CD4-positive, alpha-beta memory T cell (primary cell): ENCODE measurements around the gene PPFIBP2. TPM values are rescaled to one million over a fixed set of nuclear protein-coding genes. Genes with fewer than 3 reads are reported as not detected.
"Not testable (repeated sequence)": the region's sequence is repeated elsewhere in the genome, so short reads cannot be mapped to it uniquely, and the experiment has no call there.

Experiments
- CTCF ChIA-PET: fragments of 350-600 bp; sonication (Branson Sonifier 250); formaldehyde crosslinking; loops from one replicate; lab custom pipeline; 2021; ENCODE audit warnings: inconsistent platforms; ENCODE audit not compliant: partially characterized antibody; lab: Charles Lee
- POLR2A ChIA-PET: fragments of 350-600 bp; sonication (Branson Sonifier 250); formaldehyde crosslinking; loops from one replicate; lab custom pipeline; 2021; ENCODE audit not compliant: partially characterized antibody; lab: Charles Lee
- DNase-seq, 5 donors: peaks; one replicate each; pipeline versions ENCODE4 v3.0.0 to v3.0.0-alpha.2; 2020 to 2022; ENCODE audit warnings: mixed read lengths in 1 of 5
- H3K27ac ChIP-seq: one replicate; pipeline ENCODE4 v1.7.0; 2013; ENCODE audit warnings: low read depth, low read length
- H3K27me3 ChIP-seq: 2 replicates; pipeline ENCODE4 v1.7.0; 2013; ENCODE audit warnings: mild to moderate bottlenecking, low read length, moderate library complexity; ENCODE audit not compliant: insufficient read depth
- H3K36me3 ChIP-seq: 2 replicates; pipeline ENCODE4 v1.7.0; 2013; ENCODE audit warnings: mild to moderate bottlenecking, low read length, moderate library complexity; ENCODE audit not compliant: insufficient read depth
- H3K4me1 ChIP-seq: 2 replicates; pipeline ENCODE4 v1.7.0; 2013; ENCODE audit warnings: mild to moderate bottlenecking, low read length, moderate library complexity; ENCODE audit not compliant: insufficient read depth
- H3K4me3 ChIP-seq, 2 donors: one replicate each; pipeline ENCODE4 v1.7.0; 2013; ENCODE audit warnings: low read length in 2 of 2, mild to moderate bottlenecking in 1 of 2
- H3K9me3 ChIP-seq, 2 donors: one replicate each; pipeline ENCODE4 v1.7.0; 2013; ENCODE audit warnings: low read length in 2 of 2, control low read depth in 1 of 2; ENCODE audit not compliant: control insufficient read depth in 1 of 2
- H3K27ac Mint-ChIP-seq, 7 donors: one replicate each; pipeline ENCODE4 v1.8.0; 2020 to 2021; ENCODE audit warnings: mixed read lengths in 7 of 7, mild to moderate bottlenecking in 6 of 7, inconsistent platforms in 3 of 7, moderate library complexity in 3 of 7
- H3K27me3 Mint-ChIP-seq, 2 donors: one replicate each; pipeline ENCODE4 v1.8.0; 2020 to 2021; ENCODE audit warnings: mixed read lengths in 2 of 2
- H3K36me3 Mint-ChIP-seq, 2 donors: one replicate each; pipeline ENCODE4 v1.8.0; 2020 to 2021; ENCODE audit warnings: mixed read lengths in 2 of 2, inconsistent platforms in 1 of 2, mild to moderate bottlenecking in 1 of 2
- H3K4me1 Mint-ChIP-seq, 4 donors: one replicate each; pipeline ENCODE4 v1.8.0; 2020 to 2021; ENCODE audit warnings: mixed read lengths in 4 of 4, mild to moderate bottlenecking in 1 of 4
- H3K4me3 Mint-ChIP-seq, 8 donors: one replicate each; pipeline ENCODE4 v1.8.0; 2020 to 2021; ENCODE audit warnings: mixed read lengths in 8 of 8, mild to moderate bottlenecking in 7 of 8, moderate library complexity in 6 of 8, inconsistent platforms in 3 of 8
- H3K9me3 Mint-ChIP-seq, 8 donors: one replicate each; pipeline ENCODE4 v1.8.0; 2020 to 2021; ENCODE audit warnings: mixed read lengths in 8 of 8, mild to moderate bottlenecking in 5 of 8, inconsistent platforms in 3 of 8, moderate library complexity in 1 of 8
- intact Hi-C: fragments of 100-400 bp; cut with micrococcal nuclease; formaldehyde crosslinking; loops from one replicate; pipeline ENCODE4 v1.15.1; 2023
- polyA plus RNA-seq, 2 donors: library from polyadenylated mRNA; unstranded; fragments of 300-500 nt; fragmentation: Illumina TruSeq; gene quantifications; one replicate each; pipeline ENCODE4 v1.2.3, GENCODE V29; 2021
- total RNA-seq, 2 experiments: library from RNA; stranded (reverse); gene quantifications; one replicate each; pipeline ENCODE4 v1.2.3, GENCODE V29; 2021

PPFIBP2 gene
- total and polyA plus RNA-seq, 4 experiments from 2014 or later = 4.0 to 22.0 (median 19.0) TPM

DNA sequence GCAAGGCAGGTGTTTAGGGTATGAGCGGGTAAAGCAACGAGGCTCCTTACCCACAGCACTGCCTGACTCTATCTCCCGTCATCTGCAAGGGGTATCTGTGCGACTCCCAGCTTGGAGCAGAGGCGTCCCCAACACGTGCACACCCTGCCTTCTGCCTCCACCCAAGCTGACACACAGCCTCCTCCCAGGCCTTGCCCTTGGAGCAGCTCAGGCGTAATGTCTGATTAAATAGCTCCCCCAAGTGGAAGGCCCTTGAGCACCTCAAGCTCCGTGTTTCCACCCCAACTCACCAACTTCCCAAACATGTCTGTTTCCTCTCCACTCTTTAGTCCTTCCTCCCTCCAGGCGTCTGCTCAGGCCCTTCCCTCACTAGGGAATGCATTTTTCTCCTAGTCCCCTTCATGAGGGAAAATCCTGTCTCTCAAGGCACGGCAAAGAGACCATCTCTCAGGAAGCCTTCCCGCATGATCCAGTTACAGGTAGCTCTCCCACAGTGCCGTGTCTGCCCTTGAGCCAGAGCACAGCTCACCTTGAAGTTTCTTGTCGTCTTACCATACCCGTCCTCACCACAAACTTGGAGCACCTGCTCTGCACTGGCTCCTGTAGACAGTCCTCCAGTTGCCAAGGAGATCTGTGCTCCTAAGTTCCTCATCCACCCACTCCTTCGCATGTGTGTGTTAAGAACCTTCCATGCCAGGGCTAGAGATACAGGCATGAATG is 143.7 kb downstream of the PPFIBP2 start:
- ChIA-PET CTCF (interaction anchor here (0.6 to 2.2 kb wide), 11 partner anchors 8 to 305 kb away, joined by 3 to 18 read pairs (median 3); partner anchors contain the start of gene PPFIBP2), POLR2A (no interaction called here)
- Histone ChIP-seq H3K4me1 (no peaks in the 10 kb centered on the region), H3K27me3 (no peaks in the 10 kb centered on the region), H3K9me3 (no peaks in the 10 kb centered on the region), H3K4me3 (no peak overlapping the region), H3K36me3 (no peaks in the 10 kb centered on the region), H3K27ac (no peak overlapping the region)
- H3K27me3 Mint-ChIP-seq = no peaks in the 10 kb centered on the region
- H3K27ac Mint-ChIP-seq = peak overlapping the region in 2 of 7 donors; percentile 51 to 53
- peaks cover 0 to 2% (median 0%) of the 10 kb centered on the region in 4 donors for H3K4me1 Mint-ChIP-seq
- H3K9me3 Mint-ChIP-seq = no peaks in the 10 kb centered on the region
- H3K36me3 Mint-ChIP-seq = peaks cover 24 to 33% of the 10 kb centered on the region in 2 donors
- DNase-seq = peak in 3 of 5 donors; percentile 13 to 24 (median 19)
- intact Hi-C loops = loop anchor here (2.0 kb wide), 1 partner anchor 145 kb away; the partner anchor contains the start of gene PPFIBP2
- H3K4me3 Mint-ChIP-seq = no peak overlapping the region

DNA sequence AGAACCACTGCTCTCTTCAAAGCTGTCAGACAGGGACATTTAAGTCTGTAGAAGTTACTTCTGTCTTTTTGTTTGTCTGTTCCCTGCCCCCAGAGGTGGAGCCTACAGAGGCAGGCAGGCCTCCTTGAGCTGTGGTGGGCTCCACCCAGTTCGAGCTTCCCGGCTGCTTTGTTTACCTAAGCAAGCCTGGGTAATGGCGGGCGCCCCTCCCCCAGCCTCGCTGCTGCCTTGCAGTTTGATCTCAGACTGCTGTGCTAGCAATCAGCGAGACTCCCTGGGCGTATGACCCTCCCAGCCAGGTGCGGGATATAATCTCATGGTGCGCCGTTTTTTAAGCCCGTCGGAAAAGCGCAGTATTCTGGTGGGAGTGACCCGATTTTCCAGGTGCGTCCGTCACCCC is 149.7 kb downstream of the PPFIBP2 start:
- DNase-seq, H3K27me3 ChIP-seq, H3K9me3 Mint-ChIP-seq, H3K27me3 Mint-ChIP-seq, H3K4me1 Mint-ChIP-seq, H3K36me3 ChIP-seq, H3K4me1 ChIP-seq, H3K36me3 Mint-ChIP-seq, H3K4me3 ChIP-seq, intact Hi-C loops, H3K27ac ChIP-seq, CTCF ChIA-PET, H3K27ac Mint-ChIP-seq, H3K4me3 Mint-ChIP-seq, H3K9me3 ChIP-seq, POLR2A ChIA-PET: not testable (repeated sequence)

DNA sequence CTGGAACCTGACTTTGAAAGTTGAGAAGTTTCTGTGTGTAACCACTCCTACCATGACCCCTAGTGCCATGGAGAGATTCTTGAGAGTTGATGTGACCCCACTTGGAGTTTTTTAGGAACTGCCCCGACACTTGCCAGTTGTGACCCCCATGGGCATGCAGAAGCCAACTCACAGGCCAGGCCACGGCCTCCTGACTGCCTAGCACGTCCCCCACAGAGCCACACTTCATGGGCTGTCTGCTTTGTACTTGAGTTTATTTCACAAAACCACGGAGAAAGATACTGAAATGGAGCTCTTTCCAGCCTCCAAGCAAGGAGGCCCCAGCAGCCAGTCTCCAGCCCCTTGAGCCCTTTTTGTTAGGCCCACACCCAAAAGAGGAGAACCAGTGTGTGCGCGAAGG is 151.1 kb downstream of the PPFIBP2 start:
- Histone ChIP-seq H3K4me1 (no peaks in the 10 kb centered on the region), H3K27me3 (no peaks in the 10 kb centered on the region), H3K4me3 (no peak overlapping the region), H3K27ac (no peak overlapping the region), H3K36me3 (no peaks in the 10 kb centered on the region), H3K9me3 (no peaks in the 10 kb centered on the region)
- ChIA-PET POLR2A (interaction anchor here (2.3 kb wide), 1 partner anchor 150 kb away, joined by 6 read pairs; no protein-coding TSS in a partner anchor), CTCF (interaction anchor here (0.6 to 4.7 kb wide), 8 partner anchors 7 to 853 kb away, joined by 3 to 49 read pairs (median 4); partner anchors contain the start of gene PPFIBP2)
- peaks cover 2 to 9% of the 10 kb centered on the region in 2 donors for H3K36me3 Mint-ChIP-seq
- DNase-seq = no peak
- no peaks in the 10 kb centered on the region for H3K9me3 Mint-ChIP-seq
- intact Hi-C loops = loop anchor here (1.0 kb wide), 3 partner anchors 94 to 223 kb away; partner anchors contain the start of gene PPFIBP2
- H3K4me3 Mint-ChIP-seq = no peak overlapping the region
- peaks cover 0 to 3% (median under 1%) of the 10 kb centered on the region in 4 donors for H3K4me1 Mint-ChIP-seq
- no peak overlapping the region for H3K27ac Mint-ChIP-seq
- peaks cover 0 to 2% of the 10 kb centered on the region in 2 donors for H3K27me3 Mint-ChIP-seq

DNA sequence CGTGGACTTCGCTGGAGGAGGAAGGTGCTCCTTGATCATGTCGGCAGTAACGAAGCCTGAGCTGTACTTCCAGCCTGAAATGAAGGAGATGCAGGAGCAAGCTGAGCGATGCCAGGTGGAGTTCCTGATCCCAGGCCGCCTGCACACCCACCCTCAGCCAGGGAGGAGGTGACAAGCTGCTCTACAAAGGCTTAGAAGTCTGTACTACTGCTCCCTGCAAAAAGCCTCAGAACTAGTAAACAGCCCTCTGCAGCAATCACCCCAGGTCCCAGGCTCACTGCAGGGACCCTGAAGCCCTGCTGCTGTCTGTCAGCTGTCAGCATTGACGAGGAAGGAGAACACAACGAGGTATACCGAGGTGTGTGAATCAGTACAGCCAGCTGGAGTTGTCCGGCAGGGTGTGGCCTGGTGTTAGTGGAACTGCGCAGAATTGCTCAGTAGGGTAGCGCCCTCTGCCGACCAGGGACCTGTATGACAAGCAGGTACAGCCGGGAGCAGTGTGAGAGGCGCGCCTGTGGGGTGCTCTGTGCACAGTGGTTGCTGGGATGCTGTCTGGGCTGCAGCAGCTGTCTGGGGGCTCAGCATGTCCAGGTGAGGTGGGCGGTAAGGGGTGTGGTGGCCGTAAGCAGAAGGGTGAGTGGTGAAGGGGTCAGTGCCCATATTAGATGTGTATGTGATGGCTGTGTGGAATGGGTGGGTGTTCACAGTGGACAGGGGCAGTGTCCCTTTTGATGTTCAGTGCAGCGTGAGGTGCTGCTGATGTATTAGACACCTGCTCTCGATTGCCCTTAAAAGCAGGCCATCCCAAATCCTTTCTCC is 151.9 kb downstream of the PPFIBP2 start:
- Mint-ChIP-seq H3K27ac (no peak overlapping the region), H3K36me3 (peaks cover 2 to 9% of the 10 kb centered on the region in 2 donors)
- POLR2A ChIA-PET = interaction anchor here (2.3 kb wide), 1 partner anchor 151 kb away, joined by 6 read pairs; no protein-coding TSS in a partner anchor

DNA sequence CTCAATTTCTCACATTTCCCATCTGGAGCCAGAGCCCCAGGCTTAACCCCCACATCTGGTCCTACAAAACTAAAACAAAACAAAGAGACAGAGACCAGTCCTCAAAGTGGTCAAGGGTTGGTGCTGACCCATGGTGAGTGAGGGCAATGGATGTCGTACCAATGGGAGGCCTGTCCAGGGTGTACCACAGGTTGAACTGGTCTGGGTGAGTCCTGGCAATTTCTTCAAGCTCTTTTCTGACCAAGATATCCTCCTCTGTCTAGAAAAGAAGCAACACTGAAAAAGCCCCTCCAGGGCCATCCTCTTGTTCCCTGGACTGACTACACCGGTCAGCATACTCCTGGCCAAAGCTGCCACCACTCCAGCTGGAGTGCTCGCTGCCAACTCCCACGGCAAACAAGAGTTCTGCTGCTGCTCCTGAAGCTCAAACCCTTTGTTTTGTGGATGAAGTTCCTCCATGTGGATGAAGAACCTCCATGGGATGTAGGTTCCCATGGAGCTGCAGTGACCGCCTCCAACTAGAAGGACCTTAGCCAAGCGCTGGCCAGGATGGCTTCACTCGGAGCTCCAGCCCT is 152.6 kb downstream of the PPFIBP2 start:
- DNase-seq = no peak
- no peaks in the 10 kb centered on the region for H3K9me3 ChIP-seq
- no peak overlapping the region for H3K4me3 ChIP-seq
- POLR2A ChIA-PET = interaction anchor here (2.3 kb wide), 1 partner anchor 152 kb away, joined by 6 read pairs; no protein-coding TSS in a partner anchor
- Mint-ChIP-seq H3K27ac (no peak overlapping the region), H3K4me3 (no peak overlapping the region), H3K36me3 (peaks cover 2 to 6% of the 10 kb centered on the region in 2 donors), H3K27me3 (peaks cover 4 to 8% of the 10 kb centered on the region in 2 donors), H3K4me1 (peaks cover 0 to 3% (median under 1%) of the 10 kb centered on the region in 4 donors), H3K9me3 (no peaks in the 10 kb centered on the region)
- no peaks in the 10 kb centered on the region for H3K36me3 ChIP-seq
- CTCF ChIA-PET = interaction anchor here (0.8 to 4.7 kb wide), 5 partner anchors 11 to 155 kb away, joined by 3 to 49 read pairs (median 5); partner anchors contain the start of gene PPFIBP2
- intact Hi-C loops = no loop called here
- H3K4me1 ChIP-seq = no peaks in the 10 kb centered on the region
- no peaks in the 10 kb centered on the region for H3K27me3 ChIP-seq
- H3K27ac ChIP-seq = no peak overlapping the region

More for the DNA sequence above, 151.9 kb downstream of the PPFIBP2 start:
- H3K9me3 ChIP-seq = no peaks in the 10 kb centered on the region
- H3K27me3 ChIP-seq = no peaks in the 10 kb centered on the region
- peaks cover 0 to 3% (median under 1%) of the 10 kb centered on the region in 4 donors for H3K4me1 Mint-ChIP-seq
- intact Hi-C loops = loop anchor here (1.0 kb wide), 3 partner anchors 94 to 223 kb away; partner anchors contain the start of gene PPFIBP2
- peaks cover 3 to 5% of the 10 kb centered on the region in 2 donors for H3K27me3 Mint-ChIP-seq
- H3K9me3 Mint-ChIP-seq = no peaks in the 10 kb centered on the region
- CTCF ChIA-PET = interaction anchor here (0.7 to 4.7 kb wide), 12 partner anchors 8 to 853 kb away, joined by 3 to 49 read pairs (median 3); partner anchors contain the start of genes CYB5R2 and PPFIBP2
- no peaks in the 10 kb centered on the region for H3K36me3 ChIP-seq
- DNase-seq = peak; percentile 58 to 70 (median 68)
- H3K4me1 ChIP-seq = no peaks in the 10 kb centered on the region
- no peak overlapping the region for H3K27ac ChIP-seq
- H3K4me3 ChIP-seq = no peak overlapping the region
- H3K4me3 Mint-ChIP-seq = no peak overlapping the region

DNA sequence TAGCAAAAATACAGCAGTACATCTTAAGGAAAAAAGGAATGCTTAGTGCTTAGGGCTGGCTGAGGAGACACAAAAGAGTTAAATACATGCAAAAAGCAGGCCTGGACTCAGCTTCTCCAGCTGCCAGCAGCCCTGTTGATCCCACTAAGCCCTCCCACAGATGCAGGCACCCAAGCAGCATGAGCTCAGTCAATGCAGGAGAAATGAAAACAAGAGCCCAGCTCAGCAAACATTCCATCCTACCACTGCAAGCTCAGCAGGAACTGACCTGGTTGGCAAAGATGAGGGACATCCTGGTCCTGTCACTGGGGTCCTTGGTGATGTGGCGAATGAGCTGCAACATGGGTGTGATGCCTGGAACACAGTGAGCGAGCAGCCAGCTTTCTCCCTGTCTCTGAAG is 153.7 kb downstream of the PPFIBP2 start:
- ChIA-PET POLR2A (no interaction called here), CTCF (interaction anchor here (0.9 to 4.7 kb wide), 7 partner anchors 10 to 226 kb away, joined by 3 to 49 read pairs (median 4); partner anchors contain the start of gene PPFIBP2)
- H3K4me1 Mint-ChIP-seq = peaks cover 0 to 3% (median 2%) of the 10 kb centered on the region in 4 donors
- Histone ChIP-seq H3K27ac (no peak overlapping the region), H3K36me3 (no peaks in the 10 kb centered on the region), H3K4me1 (no peaks in the 10 kb centered on the region), H3K9me3 (no peaks in the 10 kb centered on the region), H3K4me3 (no peak overlapping the region), H3K27me3 (no peaks in the 10 kb centered on the region)
- H3K27me3 Mint-ChIP-seq = peaks cover 11 to 15% of the 10 kb centered on the region in 2 donors
- H3K36me3 Mint-ChIP-seq = peaks cover 2 to 5% of the 10 kb centered on the region in 2 donors
- intact Hi-C loops = no loop called here
- no peak for DNase-seq
- H3K9me3 Mint-ChIP-seq = no peaks in the 10 kb centered on the region
- H3K4me3 Mint-ChIP-seq = no peak overlapping the region
- H3K27ac Mint-ChIP-seq = no peak overlapping the region
